H54 (cell line): ENCODE measurements around the gene PPP2R3A.
"Not testable (repeated sequence)": the region's sequence is repeated elsewhere in the genome, so short reads cannot be mapped to it uniquely, and the experiment has no call there.

Source experiments
- DNase-seq: peaks from one replicate; pipeline ENCODE4 v3.0.0; 2011; ENCODE audit warnings: low spot score, mixed read lengths; ENCODE audit not compliant: insufficient read length
- FAIRE-seq: peaks from 3 replicates; lab custom pipeline; 2011; peaks lifted over from hg19 to GRCh38; lab: Jason Lieb, UNC
- POLR2A ChIP-seq: IDR thresholded peaks from 2 replicates; pipeline ENCODE4 v1.6.1; 2011; ENCODE audit warnings: low read depth, mild to moderate bottlenecking, low read length

PPP2R3A gene

DNA sequence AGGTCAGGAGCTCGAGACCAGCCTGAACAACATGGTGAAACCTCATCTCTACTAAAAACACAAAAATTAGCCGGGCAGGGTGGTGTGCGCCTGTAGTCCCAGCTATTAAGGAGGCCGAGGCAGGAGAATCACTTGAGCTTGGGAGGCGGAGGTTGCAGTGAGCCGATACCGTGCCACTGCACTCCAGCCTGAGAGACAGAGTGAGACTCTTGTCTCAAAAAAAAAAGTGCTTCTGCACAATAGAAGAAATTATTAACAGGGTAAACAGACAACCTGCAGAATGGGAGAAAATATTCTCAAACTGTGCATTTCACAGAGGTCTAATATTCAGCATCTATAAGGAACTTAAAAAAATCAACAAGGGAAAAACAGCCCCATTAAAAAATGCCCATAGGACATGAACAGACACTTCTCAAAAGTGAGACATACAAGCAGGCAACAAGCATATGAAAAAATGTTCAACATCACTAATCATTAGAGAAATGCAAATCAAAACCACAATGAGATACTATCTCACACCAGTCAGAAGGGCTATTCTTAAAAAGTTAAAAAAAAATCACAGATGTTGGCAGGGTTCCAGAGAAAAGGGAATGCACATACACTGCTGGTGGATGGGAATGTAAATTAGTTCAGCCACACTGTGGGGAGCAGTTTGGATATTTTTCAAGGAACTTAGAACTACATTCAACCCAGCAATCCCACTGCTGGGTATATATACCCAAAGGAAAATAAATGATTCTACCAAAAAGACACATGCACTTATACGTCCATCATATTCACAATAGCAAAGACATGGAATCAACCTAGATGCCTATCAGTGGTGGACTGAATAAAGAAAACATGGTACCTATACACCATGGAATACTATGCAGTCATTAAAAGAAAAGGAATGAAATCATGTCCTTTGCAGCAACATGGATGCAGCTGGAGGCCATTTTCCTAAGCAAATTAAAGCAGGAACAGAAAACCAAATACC is 155.1 kb downstream of the PPP2R3A start:
- no peak for DNase-seq
- TF ChIP-seq POLR2A: no peak
- FAIRE-seq: no peak

DNA sequence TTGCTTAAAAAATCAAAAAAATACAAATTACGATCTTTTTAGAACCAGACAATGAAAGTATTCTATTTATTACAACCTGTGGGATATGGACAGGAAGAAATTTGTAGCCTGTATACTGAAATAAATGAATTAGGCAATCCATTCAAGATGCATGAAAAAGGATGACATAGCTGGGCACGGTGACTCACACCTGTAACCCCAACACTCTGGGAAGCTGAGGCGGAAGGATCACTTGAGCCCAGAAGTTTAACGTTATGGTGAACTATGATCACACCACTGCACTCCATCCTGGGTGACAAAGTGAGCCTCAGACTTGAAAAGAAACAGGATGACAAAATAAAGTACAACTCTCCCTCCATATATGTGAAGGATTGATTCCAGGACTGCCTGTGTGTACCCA is 156.5 kb downstream of the PPP2R3A start:
- DNase-seq: no peak
- FAIRE-seq: peak; percentile 52

GRCh38 chr3:136131647-136132046 is 166.1 kb downstream of the PPP2R3A start:
- not testable (repeated sequence) for FAIRE-seq, DNase-seq

More for the DNA sequence above, 156.5 kb downstream of the PPP2R3A start:
- TF ChIP-seq POLR2A: no peak

GRCh38 chr3:136134091-136134490 is 168.6 kb downstream of the PPP2R3A start:
- TF ChIP-seq POLR2A: no peak
- no peak for DNase-seq
- FAIRE-seq: no peak

GRCh38 chr3:136135039-136135802 is 169.7 kb downstream of the PPP2R3A start:
- TF ChIP-seq POLR2A: no peak
- FAIRE-seq (no peak), DNase-seq (no peak)

- peak; percentile 45 for FAIRE-seq
Measured at GRCh38 chr3:136136454-136136853, 170.9 kb downstream of the PPP2R3A start.

DNA sequence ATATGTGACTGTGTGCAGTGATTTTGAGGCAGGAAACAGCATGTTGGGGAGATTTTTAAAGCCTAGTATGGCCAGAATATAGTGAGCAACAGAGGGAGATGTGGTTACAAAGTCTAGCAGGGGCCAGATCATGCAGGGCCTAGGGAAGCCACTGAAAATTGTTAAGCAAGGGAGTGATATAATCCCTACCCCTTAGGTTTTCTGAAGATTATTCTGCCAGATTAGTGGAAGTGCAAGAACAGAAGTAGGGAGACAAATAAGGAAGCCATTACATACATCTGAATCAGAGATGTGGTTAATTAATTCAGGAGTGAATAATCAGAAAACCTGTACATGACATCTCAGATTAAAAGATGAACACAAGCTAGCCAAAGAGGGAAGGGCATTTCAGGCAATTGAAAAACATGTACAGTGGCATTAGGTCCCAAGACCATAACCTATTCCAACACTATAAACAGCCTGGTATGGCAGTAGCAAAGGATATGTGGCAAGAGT is 175.8 kb downstream of the PPP2R3A start:
- TF ChIP-seq POLR2A: no peak
- DNase-seq: no peak
- no peak for FAIRE-seq

More at GRCh38 chr3:136136454-136136853, 170.9 kb downstream of the PPP2R3A start:
- DNase-seq: no peak
- TF ChIP-seq POLR2A: no peak

DNA sequence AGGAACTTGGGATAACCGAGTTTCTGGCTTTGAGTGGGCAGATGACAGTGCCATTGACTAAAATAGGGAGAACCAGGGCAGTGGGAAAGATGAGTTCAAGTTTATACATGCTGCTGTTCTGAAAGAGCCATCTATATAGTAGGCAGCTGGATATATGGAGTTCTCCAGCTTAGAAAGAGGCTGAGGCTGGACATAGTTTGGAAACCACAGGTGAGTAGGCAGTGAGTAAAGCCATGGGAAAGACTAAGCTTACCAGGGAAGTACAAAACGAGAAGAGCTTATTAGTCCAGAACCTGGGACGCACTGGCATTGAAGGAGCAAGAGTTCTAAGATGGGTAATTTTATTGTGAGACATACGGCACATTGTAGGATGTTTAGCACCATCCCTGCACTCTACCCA is 176.4 kb downstream of the PPP2R3A start:
- DNase-seq (no peak), FAIRE-seq (no peak)
- TF ChIP-seq POLR2A: no peak

DNA sequence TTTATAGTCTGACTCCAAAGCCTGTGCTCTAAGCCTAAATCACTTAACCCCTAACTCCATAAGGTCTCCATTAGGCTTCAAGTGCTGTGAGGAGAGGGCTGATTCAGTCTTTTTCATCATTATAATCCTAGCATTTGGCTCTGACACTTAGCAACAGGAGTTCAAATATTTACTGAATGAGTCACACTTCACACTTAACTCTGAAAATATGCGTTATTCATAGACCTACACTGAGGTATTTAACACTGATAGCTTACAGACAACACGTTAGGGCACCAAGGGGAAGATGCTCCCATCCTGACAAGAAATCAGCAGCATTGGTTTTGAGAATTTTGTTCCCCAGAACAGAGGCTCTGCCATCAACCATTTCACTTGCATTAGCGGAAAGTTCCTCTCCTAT is 177.1 kb downstream of the PPP2R3A start:
- DNase-seq (peak; percentile 49), FAIRE-seq (peak; percentile 91)
- TF ChIP-seq POLR2A: no peak

GRCh38 chr3:136144397-136144796 is 178.9 kb downstream of the PPP2R3A start:
- not testable (repeated sequence) for DNase-seq, FAIRE-seq

DNA sequence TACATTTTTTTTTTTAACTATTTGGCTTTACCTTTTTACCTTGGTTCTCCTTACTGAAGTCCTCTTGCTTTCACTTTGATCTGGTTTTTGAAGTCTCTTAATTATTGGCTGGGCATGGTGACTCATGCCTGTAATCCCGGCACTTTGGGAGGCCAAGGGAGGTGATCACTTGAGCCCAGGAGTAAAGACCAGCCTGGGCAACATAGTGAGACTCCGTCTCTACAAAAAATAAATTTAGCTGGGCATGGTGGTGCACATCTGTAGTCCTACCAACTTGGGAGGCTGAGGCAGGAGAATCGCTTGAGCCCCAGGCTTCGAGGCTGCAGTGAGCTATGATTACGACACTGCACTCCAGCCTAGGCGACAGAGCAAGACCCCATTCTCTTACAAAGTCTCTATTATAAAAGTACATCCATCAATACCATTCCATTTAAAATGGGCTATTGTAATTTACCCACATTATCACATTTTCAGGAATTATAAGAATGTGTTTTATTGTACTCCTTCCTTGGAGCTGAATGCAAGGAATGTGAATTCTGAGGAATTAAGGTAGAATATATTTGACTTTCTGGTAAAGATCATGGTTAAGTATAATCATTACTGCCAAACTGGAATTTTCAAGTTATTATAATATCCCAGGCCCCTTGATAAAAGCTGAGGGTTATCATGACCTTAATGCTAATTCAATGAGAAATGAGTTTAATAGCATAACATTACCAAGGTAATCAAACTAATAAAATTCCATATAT is 181.6 kb downstream of the PPP2R3A start:
- DNase-seq (no peak), FAIRE-seq (no peak)
- no peak for TF ChIP-seq POLR2A

DNA sequence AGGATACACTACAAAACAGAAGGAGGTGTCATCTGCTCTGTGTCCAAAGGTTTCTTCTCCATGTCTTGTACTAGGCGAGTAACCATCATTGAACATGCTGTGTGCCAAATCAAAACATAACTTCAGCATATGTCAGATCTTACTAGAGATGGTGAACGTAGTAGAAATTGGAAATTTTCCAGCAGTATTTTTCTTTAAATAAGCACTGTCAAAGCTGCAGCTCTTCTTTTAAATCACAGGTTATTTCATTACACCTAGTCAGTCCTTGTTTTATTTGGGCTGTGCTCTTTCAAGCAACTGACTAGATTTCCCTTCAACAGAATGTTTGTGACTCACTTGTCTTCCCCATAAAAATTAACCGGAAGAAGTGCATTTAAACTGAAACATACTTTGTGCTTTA is 184.1 kb downstream of the PPP2R3A start:
- no peak for TF ChIP-seq POLR2A
- DNase-seq (no peak), FAIRE-seq (peak; percentile 90)

- TF ChIP-seq POLR2A: no peak
- FAIRE-seq (no peak), DNase-seq (no peak)
Measured at GRCh38 chr3:136151219-136151618, 185.7 kb downstream of the PPP2R3A start.

- DNase-seq: no peak
- peak; percentile 6 for FAIRE-seq
Measured at GRCh38 chr3:136152176-136152843, 186.8 kb downstream of the PPP2R3A start.

More at GRCh38 chr3:136152176-136152843, 186.8 kb downstream of the PPP2R3A start:
- no peak for TF ChIP-seq POLR2A
